ENCODE results near the gene GALNTL6. TPM values are rescaled to one million over a fixed set of nuclear protein-coding genes. Genes with fewer than 3 reads are reported as not detected.

The GALNTL6 gene
- polyA plus RNA-seq, 4 donors: 0.30 to 0.45 (median 0.31) TPM; not detected in 1

- no peaks in the 10 kb centered on the region for H3K4me1 ChIP-seq (ENCODE audit: control insufficient read depth in 3 of 3, insufficient read depth in 2 of 3, low read depth in 1 of 3, low read length in 2 of 3)
- no peaks in the 10 kb centered on the region for H3K36me3 ChIP-seq (ENCODE audit: control insufficient read depth in 3 of 3, insufficient read depth in 2 of 3, low read depth in 1 of 3, low read length in 3 of 3)
- WGBS, 3 donors: 19 to 46% (median 22%) methylated on average over 2 of the region's 2 CpGs
- DNase-seq (no peak), FAIRE-seq (no peak)
- no peak overlapping the region for H3K4me3 ChIP-seq (ENCODE audit: low read depth in 1 of 3, low read length in 3 of 3)
- no peaks in the 10 kb centered on the region for H3K9me3 ChIP-seq (ENCODE audit: control insufficient read depth in 2 of 2, insufficient read depth in 1 of 2, low read depth in 1 of 2, low read length in 1 of 2)
- H3K27ac ChIP-seq (ENCODE audit: low read depth in 1 of 3, low read length in 2 of 3): no peak overlapping the region
- no peaks in the 10 kb centered on the region for H3K27me3 ChIP-seq (ENCODE audit: control insufficient read depth in 3 of 3, insufficient read depth in 3 of 3, low read length in 3 of 3)
These were observed 171.9 kb downstream of the GALNTL6 start for GRCh38 chr4:171985129-171985528.

GRCh38 chr4:171993247-171993646, 180.0 kb downstream of the GALNTL6 start:
- H3K9me3 ChIP-seq (ENCODE audit: control insufficient read depth in 2 of 2, insufficient read depth in 1 of 2, low read depth in 1 of 2, low read length in 1 of 2): no peaks in the 10 kb centered on the region
- DNase-seq: no peak
- H3K27ac ChIP-seq (ENCODE audit: low read depth in 1 of 3, low read length in 2 of 3): no peak overlapping the region
- no peak overlapping the region for H3K4me3 ChIP-seq (ENCODE audit: low read depth in 1 of 3, low read length in 3 of 3)
- H3K27me3 ChIP-seq (ENCODE audit: control insufficient read depth in 3 of 3, insufficient read depth in 3 of 3, low read length in 3 of 3): no peaks in the 10 kb centered on the region
- H3K36me3 ChIP-seq (ENCODE audit: control insufficient read depth in 3 of 3, insufficient read depth in 2 of 3, low read depth in 1 of 3, low read length in 3 of 3): no peaks in the 10 kb centered on the region
- FAIRE-seq: no peak
- WGBS, 3 donors: 68 to 85% (median 82%) methylated on average over 1 of the region's 1 CpG
- H3K4me1 ChIP-seq (ENCODE audit: control insufficient read depth in 3 of 3, insufficient read depth in 2 of 3, low read depth in 1 of 3, low read length in 2 of 3): no peaks in the 10 kb centered on the region

GRCh38 chr4:172007889-172008288, 194.7 kb downstream of the GALNTL6 start:
- FAIRE-seq (no peak), DNase-seq (no peak)
- Histone ChIP-seq H3K4me3 (ENCODE audit: low read depth in 1 of 3, low read length in 3 of 3) (no peak overlapping the region), H3K9me3 (ENCODE audit: control insufficient read depth in 2 of 2, insufficient read depth in 1 of 2, low read depth in 1 of 2, low read length in 1 of 2) (no peaks in the 10 kb centered on the region), H3K27me3 (ENCODE audit: control insufficient read depth in 3 of 3, insufficient read depth in 3 of 3, low read length in 3 of 3) (no peaks in the 10 kb centered on the region), H3K27ac (ENCODE audit: low read depth in 1 of 3, low read length in 2 of 3) (no peak overlapping the region), H3K36me3 (ENCODE audit: control insufficient read depth in 3 of 3, insufficient read depth in 2 of 3, low read depth in 1 of 3, low read length in 3 of 3) (no peaks in the 10 kb centered on the region), H3K4me1 (ENCODE audit: control insufficient read depth in 3 of 3, insufficient read depth in 2 of 3, low read depth in 1 of 3, low read length in 2 of 3) (no peaks in the 10 kb centered on the region)

- FAIRE-seq (no peak), DNase-seq (no peak)
- no peak overlapping the region for H3K4me3 ChIP-seq (ENCODE audit: low read depth in 1 of 3, low read length in 3 of 3)
- no peaks in the 10 kb centered on the region for H3K36me3 ChIP-seq (ENCODE audit: control insufficient read depth in 3 of 3, insufficient read depth in 2 of 3, low read depth in 1 of 3, low read length in 3 of 3)
- H3K4me1 ChIP-seq (ENCODE audit: control insufficient read depth in 3 of 3, insufficient read depth in 2 of 3, low read depth in 1 of 3, low read length in 2 of 3): no peaks in the 10 kb centered on the region
- H3K27me3 ChIP-seq (ENCODE audit: control insufficient read depth in 3 of 3, insufficient read depth in 3 of 3, low read length in 3 of 3): no peaks in the 10 kb centered on the region
- 57 to 73% (median 62%) methylated on average over 3 of the region's 3 CpGs for WGBS, 3 donors
- H3K9me3 ChIP-seq (ENCODE audit: control insufficient read depth in 2 of 2, insufficient read depth in 1 of 2, low read depth in 1 of 2, low read length in 1 of 2): no peaks in the 10 kb centered on the region
- H3K27ac ChIP-seq (ENCODE audit: low read depth in 1 of 3, low read length in 2 of 3): no peak overlapping the region
These were observed 196.4 kb downstream of the GALNTL6 start for GRCh38 chr4:172009446-172010230.

GRCh38 chr4:172011196-172011595, 198.0 kb downstream of the GALNTL6 start:
- no peaks in the 10 kb centered on the region for H3K36me3 ChIP-seq (ENCODE audit: control insufficient read depth in 3 of 3, insufficient read depth in 2 of 3, low read depth in 1 of 3, low read length in 3 of 3)
- H3K27ac ChIP-seq (ENCODE audit: low read depth in 1 of 3, low read length in 2 of 3): no peak overlapping the region
- H3K4me3 ChIP-seq (ENCODE audit: low read depth in 1 of 3, low read length in 3 of 3): no peak overlapping the region
- no peaks in the 10 kb centered on the region for H3K4me1 ChIP-seq (ENCODE audit: control insufficient read depth in 3 of 3, insufficient read depth in 2 of 3, low read depth in 1 of 3, low read length in 2 of 3)
- no peaks in the 10 kb centered on the region for H3K9me3 ChIP-seq (ENCODE audit: control insufficient read depth in 2 of 2, insufficient read depth in 1 of 2, low read depth in 1 of 2, low read length in 1 of 2)
- no peak for FAIRE-seq
- 70 to 86% (median 79%) methylated on average over 1 of the region's 1 CpG for WGBS, 3 donors
- H3K27me3 ChIP-seq (ENCODE audit: control insufficient read depth in 3 of 3, insufficient read depth in 3 of 3, low read length in 3 of 3): no peaks in the 10 kb centered on the region
- DNase-seq: no peak

GRCh38 chr4:172018358-172018757, 205.2 kb downstream of the GALNTL6 start:
- Histone ChIP-seq H3K36me3 (ENCODE audit: control insufficient read depth in 3 of 3, insufficient read depth in 2 of 3, low read depth in 1 of 3, low read length in 3 of 3) (no peaks in the 10 kb centered on the region), H3K4me1 (ENCODE audit: control insufficient read depth in 3 of 3, insufficient read depth in 2 of 3, low read depth in 1 of 3, low read length in 2 of 3) (no peaks in the 10 kb centered on the region), H3K27me3 (ENCODE audit: control insufficient read depth in 3 of 3, insufficient read depth in 3 of 3, low read length in 3 of 3) (no peaks in the 10 kb centered on the region), H3K9me3 (ENCODE audit: control insufficient read depth in 2 of 2, insufficient read depth in 1 of 2, low read depth in 1 of 2, low read length in 1 of 2) (peaks cover 0 to 4% of the 10 kb centered on the region in 2 donors), H3K27ac (ENCODE audit: low read depth in 1 of 3, low read length in 2 of 3) (no peak overlapping the region), H3K4me3 (ENCODE audit: low read depth in 1 of 3, low read length in 3 of 3) (no peak overlapping the region)
- no peak for FAIRE-seq
- no peak for DNase-seq
- WGBS, 3 donors: 76 to 92% (median 87%) methylated on average over 1 of the region's 1 CpG

GRCh38 chr4:172035562-172035961, 222.4 kb downstream of the GALNTL6 start:
- Histone ChIP-seq H3K27ac (ENCODE audit: low read depth in 1 of 3, low read length in 2 of 3) (no peak overlapping the region), H3K4me1 (ENCODE audit: control insufficient read depth in 3 of 3, insufficient read depth in 2 of 3, low read depth in 1 of 3, low read length in 2 of 3) (no peaks in the 10 kb centered on the region), H3K9me3 (ENCODE audit: control insufficient read depth in 2 of 2, insufficient read depth in 1 of 2, low read depth in 1 of 2, low read length in 1 of 2) (no peaks in the 10 kb centered on the region), H3K4me3 (ENCODE audit: low read depth in 1 of 3, low read length in 3 of 3) (no peak overlapping the region), H3K27me3 (ENCODE audit: control insufficient read depth in 3 of 3, insufficient read depth in 3 of 3, low read length in 3 of 3) (no peaks in the 10 kb centered on the region), H3K36me3 (ENCODE audit: control insufficient read depth in 3 of 3, insufficient read depth in 2 of 3, low read depth in 1 of 3, low read length in 3 of 3) (no peaks in the 10 kb centered on the region)
- WGBS, 3 donors: 82 to 90% (median 82%) methylated on average over 2 of the region's 2 CpGs
- DNase-seq (no peak), FAIRE-seq (no peak)

- DNase-seq: no peak
- no peak overlapping the region for H3K27ac ChIP-seq (ENCODE audit: low read depth in 1 of 3, low read length in 2 of 3)
- FAIRE-seq: no peak
- H3K36me3 ChIP-seq (ENCODE audit: control insufficient read depth in 3 of 3, insufficient read depth in 2 of 3, low read depth in 1 of 3, low read length in 3 of 3): no peaks in the 10 kb centered on the region
- H3K4me1 ChIP-seq (ENCODE audit: control insufficient read depth in 3 of 3, insufficient read depth in 2 of 3, low read depth in 1 of 3, low read length in 2 of 3): no peaks in the 10 kb centered on the region
- H3K27me3 ChIP-seq (ENCODE audit: control insufficient read depth in 3 of 3, insufficient read depth in 3 of 3, low read length in 3 of 3): no peaks in the 10 kb centered on the region
- H3K4me3 ChIP-seq (ENCODE audit: low read depth in 1 of 3, low read length in 3 of 3): no peak overlapping the region
- no peaks in the 10 kb centered on the region for H3K9me3 ChIP-seq (ENCODE audit: control insufficient read depth in 2 of 2, insufficient read depth in 1 of 2, low read depth in 1 of 2, low read length in 1 of 2)
These were observed 227.6 kb downstream of the GALNTL6 start for GRCh38 chr4:172040766-172041165.

GRCh38 chr4:172042714-172043114, 229.5 kb downstream of the GALNTL6 start:
- H3K9me3 ChIP-seq (ENCODE audit: control insufficient read depth in 2 of 2, insufficient read depth in 1 of 2, low read depth in 1 of 2, low read length in 1 of 2): no peaks in the 10 kb centered on the region
- 26 to 56% (median 33%) methylated on average over 3 of the region's 3 CpGs for WGBS, 3 donors
- no peaks in the 10 kb centered on the region for H3K36me3 ChIP-seq (ENCODE audit: control insufficient read depth in 3 of 3, insufficient read depth in 2 of 3, low read depth in 1 of 3, low read length in 3 of 3)
- H3K27me3 ChIP-seq (ENCODE audit: control insufficient read depth in 3 of 3, insufficient read depth in 3 of 3, low read length in 3 of 3): no peaks in the 10 kb centered on the region
- no peak for FAIRE-seq
- DNase-seq: peak; percentile 18 to 21
- H3K4me1 ChIP-seq (ENCODE audit: control insufficient read depth in 3 of 3, insufficient read depth in 2 of 3, low read depth in 1 of 3, low read length in 2 of 3): no peaks in the 10 kb centered on the region
- H3K27ac ChIP-seq (ENCODE audit: low read depth in 1 of 3, low read length in 2 of 3): no peak overlapping the region
- no peak overlapping the region for H3K4me3 ChIP-seq (ENCODE audit: low read depth in 1 of 3, low read length in 3 of 3)

Measured in small intestine (tissue), 7 donors.